SK-N-MC (cell line): Measurements from ENCODE around the gene ZNF462.

Experiments
- EZH2 ChIP-seq: fragments of 200-600 bp; sonication (generic); IDR thresholded peaks from one replicate; pipeline ENCODE4 v1.6.1; 2017; ENCODE audit warnings: antibody characterized with exemption
- FOXP2 ChIP-seq: optimal IDR thresholded peaks from 2 replicates; pipeline ENCODE3; 2011; ENCODE audit warnings: mild to moderate bottlenecking, moderate library complexity; ENCODE audit not compliant: insufficient read depth; ENCODE audit errors: extremely low read length, control extremely low read depth

- TF ChIP-seq EZH2: no peak
- no peak for TF ChIP-seq FOXP2
Observed at GRCh38 chr9:106885451-106885850, 22.5 kb downstream of the ZNF462 start.
